ENCODE measurements around the gene ZC2HC1B. TPM values are rescaled to one million over a fixed set of nuclear protein-coding genes. Genes with fewer than 3 reads are reported as not detected.
"Not testable (repeated sequence)": the region's sequence is repeated elsewhere in the genome, so short reads cannot be mapped to it uniquely, and the experiment has no call there.

Gene ZC2HC1B
- polyA plus RNA-seq, 2 donors: 0.08 to 0.14 TPM

DNA sequence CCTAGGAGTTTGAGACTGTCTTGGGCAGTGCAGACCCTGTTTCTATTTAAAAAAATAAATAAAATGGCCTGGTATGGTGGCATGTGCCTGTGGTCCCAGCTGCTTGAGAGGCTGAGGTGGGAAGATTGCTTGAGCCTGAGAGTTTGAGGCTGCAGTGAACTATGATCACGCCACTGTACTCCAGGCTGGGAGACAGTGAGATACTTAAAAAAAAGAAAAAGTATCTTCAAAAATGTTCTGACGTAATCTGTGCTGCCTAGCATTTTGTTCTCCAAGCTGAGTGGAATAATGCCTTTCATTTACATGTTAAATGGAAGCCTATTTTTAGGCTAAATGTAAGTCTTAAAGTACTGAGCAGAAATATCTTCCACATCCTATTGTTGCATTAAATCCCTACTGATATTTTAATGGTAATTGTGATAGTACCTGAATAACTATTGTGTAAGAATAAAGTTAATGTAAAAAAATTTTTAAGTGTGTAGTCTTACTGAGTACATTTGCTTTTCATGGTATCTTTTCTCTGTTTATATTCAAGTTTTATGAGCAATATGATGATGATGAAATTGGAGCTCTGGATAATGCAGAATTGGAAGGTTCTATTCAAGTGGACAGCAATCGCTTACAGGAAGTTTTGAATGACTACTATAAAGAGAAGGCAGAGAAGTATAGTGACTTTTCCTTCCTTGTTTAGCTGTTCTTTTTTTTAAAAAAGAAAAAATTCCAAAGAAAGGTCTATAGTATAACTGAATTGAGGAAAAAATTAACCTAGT is 4.2 kb upstream of the ZC2HC1B start:
- no peaks in the 10 kb centered on the region for H3K27me3 ChIP-seq (ENCODE audit: control insufficient read depth in 1 of 2, insufficient read depth in 2 of 2, low read length in 2 of 2)
- no peak overlapping the region for H3K4me3 ChIP-seq (ENCODE audit: low read depth in 1 of 2, low read length in 2 of 2)
- no peaks in the 10 kb centered on the region for H3K4me1 ChIP-seq (ENCODE audit: control insufficient read depth in 2 of 2, insufficient read depth in 2 of 2, low read length in 1 of 2)
- 97% methylated on average over 3 of the region's 3 CpGs for WGBS, 2 donors
- H3K9me3 ChIP-seq (ENCODE audit: control insufficient read depth in 2 of 2, insufficient read depth in 1 of 2, low read depth in 1 of 2, low read length in 1 of 2): no peaks in the 10 kb centered on the region
- H3K36me3 ChIP-seq (ENCODE audit: control insufficient read depth in 2 of 2, insufficient read depth in 2 of 2, low read length in 1 of 2): peaks cover 8 to 10% of the 10 kb centered on the region in 2 donors
- no peak overlapping the region for H3K27ac ChIP-seq (ENCODE audit: low read depth in 2 of 2, low read length in 1 of 2)

DNA sequence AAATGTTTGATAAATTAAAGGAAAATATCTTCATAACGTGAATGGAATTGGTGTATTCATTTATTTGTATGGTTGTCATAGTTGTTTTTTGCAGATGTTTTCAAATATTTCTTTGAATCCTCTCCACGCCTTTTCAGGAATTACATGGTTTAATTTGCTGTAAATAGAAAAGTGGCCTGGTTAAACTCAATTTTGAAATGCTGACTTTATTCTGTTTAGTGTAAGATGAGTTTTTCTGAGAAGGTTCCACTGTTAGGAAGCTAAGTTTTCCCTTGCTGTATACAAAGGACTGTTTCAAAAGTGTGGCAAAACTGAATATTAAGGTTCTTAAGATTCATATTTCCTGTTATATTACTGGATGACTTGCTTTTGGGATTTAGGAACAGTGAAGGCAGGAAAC is 503 bp upstream of the ZC2HC1B start:
- Histone ChIP-seq H3K9me3 (ENCODE audit: control insufficient read depth in 2 of 2, insufficient read depth in 1 of 2, low read depth in 1 of 2, low read length in 1 of 2) (no peaks in the 10 kb centered on the region), H3K4me3 (ENCODE audit: low read depth in 1 of 2, low read length in 2 of 2) (no peak overlapping the region), H3K27ac (ENCODE audit: low read depth in 2 of 2, low read length in 1 of 2) (no peak overlapping the region), H3K4me1 (ENCODE audit: control insufficient read depth in 2 of 2, insufficient read depth in 2 of 2, low read length in 1 of 2) (no peaks in the 10 kb centered on the region), H3K27me3 (ENCODE audit: control insufficient read depth in 1 of 2, insufficient read depth in 2 of 2, low read length in 2 of 2) (no peaks in the 10 kb centered on the region), H3K36me3 (ENCODE audit: control insufficient read depth in 2 of 2, insufficient read depth in 2 of 2, low read length in 1 of 2) (peaks cover 3% of the 10 kb centered on the region in 2 donors)
- WGBS, 2 donors: 78 to 81% methylated on average over 2 of the region's 2 CpGs

DNA sequence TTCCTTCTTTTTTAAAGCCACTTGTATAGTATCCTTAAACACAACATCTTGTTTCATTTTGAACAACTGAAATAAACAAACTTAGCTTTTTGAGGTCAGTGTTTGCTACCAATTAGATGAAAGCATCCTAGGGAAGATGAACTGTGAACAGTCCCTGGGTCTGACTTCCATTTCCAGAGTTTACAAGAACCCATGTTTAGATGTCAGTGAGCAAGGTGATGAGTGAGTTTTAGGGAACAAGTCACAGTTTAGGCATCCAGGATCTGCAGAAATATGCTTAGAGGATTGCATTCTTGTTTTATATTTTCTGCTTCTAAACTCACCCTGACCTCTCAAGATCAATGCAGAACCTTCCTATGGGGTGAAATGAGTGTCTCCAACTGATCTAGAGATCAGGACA is 3.0 kb downstream of the ZC2HC1B start:
- no peaks in the 10 kb centered on the region for H3K27me3 ChIP-seq (ENCODE audit: control insufficient read depth in 1 of 2, insufficient read depth in 2 of 2, low read length in 2 of 2)
- no peak overlapping the region for H3K4me3 ChIP-seq (ENCODE audit: low read depth in 1 of 2, low read length in 2 of 2)
- peaks cover 3% of the 10 kb centered on the region in 2 donors for H3K36me3 ChIP-seq (ENCODE audit: control insufficient read depth in 2 of 2, insufficient read depth in 2 of 2, low read length in 1 of 2)
- no peak overlapping the region for H3K27ac ChIP-seq (ENCODE audit: low read depth in 2 of 2, low read length in 1 of 2)
- no peaks in the 10 kb centered on the region for H3K9me3 ChIP-seq (ENCODE audit: control insufficient read depth in 2 of 2, insufficient read depth in 1 of 2, low read depth in 1 of 2, low read length in 1 of 2)
- no peaks in the 10 kb centered on the region for H3K4me1 ChIP-seq (ENCODE audit: control insufficient read depth in 2 of 2, insufficient read depth in 2 of 2, low read length in 1 of 2)

DNA sequence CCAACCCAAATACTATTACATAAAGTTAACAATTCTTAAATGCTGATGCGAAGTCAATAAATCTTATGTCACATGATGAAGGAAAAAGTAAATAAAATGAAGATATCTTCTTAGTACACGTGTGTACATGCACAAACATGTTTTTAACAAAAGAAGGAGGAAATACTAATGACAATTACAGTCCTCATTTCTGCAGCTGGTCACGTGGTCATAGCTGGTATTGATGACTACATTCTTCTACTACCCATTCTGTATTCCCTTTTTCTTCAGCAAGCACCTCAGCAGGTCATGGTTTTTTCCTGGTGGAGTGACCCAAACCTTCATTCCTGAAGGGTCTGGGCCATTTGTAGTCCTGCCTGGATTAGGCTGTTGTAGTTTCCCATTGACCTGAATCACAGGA is 4.5 kb downstream of the ZC2HC1B start:
- H3K27ac ChIP-seq (ENCODE audit: low read depth in 2 of 2, low read length in 1 of 2); H3K27me3 ChIP-seq (ENCODE audit: control insufficient read depth in 1 of 2, insufficient read depth in 2 of 2, low read length in 2 of 2); H3K4me1 ChIP-seq (ENCODE audit: control insufficient read depth in 2 of 2, insufficient read depth in 2 of 2, low read length in 1 of 2); H3K4me3 ChIP-seq (ENCODE audit: low read depth in 1 of 2, low read length in 2 of 2); H3K36me3 ChIP-seq (ENCODE audit: control insufficient read depth in 2 of 2, insufficient read depth in 2 of 2, low read length in 1 of 2); H3K9me3 ChIP-seq (ENCODE audit: control insufficient read depth in 2 of 2, insufficient read depth in 1 of 2, low read depth in 1 of 2, low read length in 1 of 2): not testable (repeated sequence)
- WGBS, 2 donors: 81 to 86% methylated on average over 3 of the region's 3 CpGs

DNA sequence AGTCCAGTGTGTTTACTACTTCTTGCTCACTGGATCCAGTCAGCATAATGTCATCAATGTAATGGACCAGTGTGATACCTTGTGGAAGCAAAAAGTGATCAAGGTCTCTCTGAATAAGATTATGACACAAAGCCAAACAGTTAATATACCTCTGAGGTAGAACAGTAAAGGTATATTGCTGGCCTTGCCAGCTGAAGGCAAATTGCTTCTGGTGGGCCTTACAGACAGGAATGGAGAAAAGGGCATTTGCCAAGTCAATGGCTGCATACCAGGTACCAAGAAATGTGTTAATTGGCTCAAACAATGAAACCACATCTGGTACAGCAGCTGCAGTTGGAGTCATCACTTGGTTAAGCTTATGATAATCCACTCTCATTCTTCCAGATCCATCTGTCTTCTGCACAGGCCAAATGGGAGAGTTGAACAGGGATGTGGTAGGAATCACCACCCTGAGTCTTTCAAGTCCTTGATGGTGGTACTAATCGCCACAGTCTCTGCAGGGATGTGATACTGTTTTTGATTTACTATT is 7.0 kb downstream of the ZC2HC1B start:
- WGBS, 2 donors: 89 to 96% methylated on average over 1 of the region's 1 CpG
- not testable (repeated sequence) for H3K4me3 ChIP-seq (ENCODE audit: low read depth in 1 of 2, low read length in 2 of 2); H3K9me3 ChIP-seq (ENCODE audit: control insufficient read depth in 2 of 2, insufficient read depth in 1 of 2, low read depth in 1 of 2, low read length in 1 of 2)

DNA sequence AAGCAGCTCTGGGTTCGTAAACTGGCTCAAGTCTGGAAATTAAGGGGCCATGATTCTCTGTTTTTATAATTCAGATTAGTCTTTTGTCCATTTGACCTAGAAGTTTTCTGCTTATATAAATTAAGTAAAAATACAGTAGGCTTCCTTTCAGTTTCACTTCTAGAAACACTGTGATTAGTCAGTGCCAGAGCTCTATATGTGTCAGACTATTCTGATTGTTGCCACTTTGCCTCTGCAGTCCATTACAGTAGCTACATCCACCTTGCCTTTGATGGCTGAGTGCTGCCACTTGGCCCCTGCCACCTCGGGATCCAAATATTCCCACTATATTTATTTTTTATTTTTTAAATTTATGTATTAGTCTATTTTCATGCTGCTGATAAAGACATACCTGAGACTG is 7.9 kb downstream of the ZC2HC1B start:
- Histone ChIP-seq H3K4me3 (ENCODE audit: low read depth in 1 of 2, low read length in 2 of 2) (no peak overlapping the region), H3K36me3 (ENCODE audit: control insufficient read depth in 2 of 2, insufficient read depth in 2 of 2, low read length in 1 of 2) (no peaks in the 10 kb centered on the region), H3K27me3 (ENCODE audit: control insufficient read depth in 1 of 2, insufficient read depth in 2 of 2, low read length in 2 of 2) (no peaks in the 10 kb centered on the region), H3K4me1 (ENCODE audit: control insufficient read depth in 2 of 2, insufficient read depth in 2 of 2, low read length in 1 of 2) (no peaks in the 10 kb centered on the region), H3K9me3 (ENCODE audit: control insufficient read depth in 2 of 2, insufficient read depth in 1 of 2, low read depth in 1 of 2, low read length in 1 of 2) (no peaks in the 10 kb centered on the region), H3K27ac (ENCODE audit: low read depth in 2 of 2, low read length in 1 of 2) (no peak overlapping the region)
- WGBS, 2 donors: 78 to 84% methylated on average over 2 of the region's 2 CpGs

More for the DNA sequence above, 7.0 kb downstream of the ZC2HC1B start:
- not testable (repeated sequence) for H3K27ac ChIP-seq (ENCODE audit: low read depth in 2 of 2, low read length in 1 of 2); H3K27me3 ChIP-seq (ENCODE audit: control insufficient read depth in 1 of 2, insufficient read depth in 2 of 2, low read length in 2 of 2); H3K36me3 ChIP-seq (ENCODE audit: control insufficient read depth in 2 of 2, insufficient read depth in 2 of 2, low read length in 1 of 2); H3K4me1 ChIP-seq (ENCODE audit: control insufficient read depth in 2 of 2, insufficient read depth in 2 of 2, low read length in 1 of 2)

DNA sequence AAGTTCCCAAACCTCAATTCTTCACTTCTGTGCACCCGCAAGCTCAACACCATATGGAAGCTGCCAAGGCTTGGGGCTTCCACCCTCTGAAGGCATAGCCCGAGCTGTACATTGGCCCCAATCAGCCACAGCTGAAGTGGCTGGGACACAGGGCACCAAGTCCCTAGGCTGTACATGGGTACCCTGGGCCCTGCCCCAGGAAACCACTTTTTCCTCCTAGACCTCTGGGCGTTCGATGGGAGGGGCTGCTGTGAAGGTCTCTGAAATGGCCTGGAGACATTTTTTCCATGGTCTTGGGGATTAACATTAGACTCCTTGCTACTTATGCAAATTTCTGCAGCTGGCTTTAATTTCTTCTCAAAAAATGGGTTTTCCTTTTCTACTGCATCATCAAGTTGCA is 9.3 kb downstream of the ZC2HC1B start:
- WGBS, 2 donors: 93 to 95% methylated on average over 4 of the region's 4 CpGs
- not testable (repeated sequence) for H3K27ac ChIP-seq (ENCODE audit: low read depth in 2 of 2, low read length in 1 of 2); H3K4me1 ChIP-seq (ENCODE audit: control insufficient read depth in 2 of 2, insufficient read depth in 2 of 2, low read length in 1 of 2); H3K36me3 ChIP-seq (ENCODE audit: control insufficient read depth in 2 of 2, insufficient read depth in 2 of 2, low read length in 1 of 2); H3K4me3 ChIP-seq (ENCODE audit: low read depth in 1 of 2, low read length in 2 of 2); H3K9me3 ChIP-seq (ENCODE audit: control insufficient read depth in 2 of 2, insufficient read depth in 1 of 2, low read depth in 1 of 2, low read length in 1 of 2); H3K27me3 ChIP-seq (ENCODE audit: control insufficient read depth in 1 of 2, insufficient read depth in 2 of 2, low read length in 2 of 2)

DNA sequence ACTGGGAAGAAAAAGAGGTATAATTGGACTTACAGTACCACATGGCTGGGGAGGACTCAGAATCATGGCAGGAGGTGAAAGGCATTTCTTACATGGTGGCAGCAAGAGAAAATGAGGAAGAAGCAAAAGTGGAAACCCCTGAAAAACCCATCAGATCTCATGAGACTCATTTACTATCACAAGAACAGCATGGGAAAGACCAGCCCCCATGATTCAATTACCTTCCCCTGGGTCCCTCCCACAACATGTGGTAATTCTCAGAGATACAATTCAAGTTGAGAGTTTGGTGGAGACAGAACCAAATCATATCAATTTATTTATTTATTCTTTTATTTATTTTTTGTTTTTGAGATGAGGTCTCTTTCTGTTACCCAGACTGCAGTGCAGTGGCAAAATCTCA is 10.2 kb downstream of the ZC2HC1B start:
- H3K27ac ChIP-seq (ENCODE audit: low read depth in 2 of 2, low read length in 1 of 2); H3K36me3 ChIP-seq (ENCODE audit: control insufficient read depth in 2 of 2, insufficient read depth in 2 of 2, low read length in 1 of 2); H3K27me3 ChIP-seq (ENCODE audit: control insufficient read depth in 1 of 2, insufficient read depth in 2 of 2, low read length in 2 of 2): not testable (repeated sequence)

DNA sequence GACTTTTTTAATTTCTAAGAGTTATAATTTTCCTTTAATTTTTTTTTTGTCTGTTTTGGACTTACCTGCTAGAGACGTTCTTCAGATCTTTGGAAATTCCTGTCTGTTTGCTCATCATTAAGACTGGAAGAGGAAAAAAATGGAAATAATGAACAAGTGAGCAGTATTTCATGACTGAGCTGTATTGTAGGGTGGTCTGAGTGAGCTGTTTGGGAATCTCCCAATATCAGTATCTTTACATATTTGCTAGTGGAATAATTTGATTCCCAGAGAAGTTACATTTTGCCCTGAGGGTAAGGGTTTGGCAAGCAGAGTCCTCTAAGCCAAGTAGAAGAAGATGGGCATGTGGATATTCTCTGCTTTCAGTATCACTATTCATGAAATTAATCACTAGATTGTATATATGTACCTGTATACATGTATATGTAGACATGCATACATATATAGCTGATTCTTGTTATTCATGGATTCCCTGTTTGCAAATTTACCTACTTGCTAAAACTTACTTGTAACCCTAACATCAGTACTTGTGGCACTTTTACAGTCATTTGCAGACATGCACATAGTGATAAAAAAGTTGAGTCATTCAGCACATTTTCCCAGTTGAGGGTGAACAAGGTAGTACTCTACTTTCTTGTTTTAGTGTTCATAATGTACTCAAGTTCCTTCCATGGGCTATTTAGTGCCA is 13.5 kb downstream of the ZC2HC1B start:
- 77 to 100% methylated on average over 1 of the region's 1 CpG for WGBS, 2 donors
- no peak overlapping the region for H3K27ac ChIP-seq (ENCODE audit: low read depth in 2 of 2, low read length in 1 of 2)
- peaks cover 0 to 3% of the 10 kb centered on the region in 2 donors for H3K9me3 ChIP-seq (ENCODE audit: control insufficient read depth in 2 of 2, insufficient read depth in 1 of 2, low read depth in 1 of 2, low read length in 1 of 2)
- H3K4me3 ChIP-seq (ENCODE audit: low read depth in 1 of 2, low read length in 2 of 2): no peak overlapping the region
- H3K27me3 ChIP-seq (ENCODE audit: control insufficient read depth in 1 of 2, insufficient read depth in 2 of 2, low read length in 2 of 2): no peaks in the 10 kb centered on the region
- H3K36me3 ChIP-seq (ENCODE audit: control insufficient read depth in 2 of 2, insufficient read depth in 2 of 2, low read length in 1 of 2): no peaks in the 10 kb centered on the region
- no peaks in the 10 kb centered on the region for H3K4me1 ChIP-seq (ENCODE audit: control insufficient read depth in 2 of 2, insufficient read depth in 2 of 2, low read length in 1 of 2)

More for the DNA sequence above, 10.2 kb downstream of the ZC2HC1B start:
- not testable (repeated sequence) for H3K4me1 ChIP-seq (ENCODE audit: control insufficient read depth in 2 of 2, insufficient read depth in 2 of 2, low read length in 1 of 2); H3K4me3 ChIP-seq (ENCODE audit: low read depth in 1 of 2, low read length in 2 of 2); H3K9me3 ChIP-seq (ENCODE audit: control insufficient read depth in 2 of 2, insufficient read depth in 1 of 2, low read depth in 1 of 2, low read length in 1 of 2)
